HFFc6 (cell line): Measurements from ENCODE around the gene HOXB6. TPM values are rescaled to one million over a fixed set of nuclear protein-coding genes. Genes with fewer than 3 reads are reported as not detected.

ENCODE experiments used
- DNase-seq: peaks from one replicate; pipeline ENCODE4 v3.0.0-alpha.2; 2018
- H3K27ac Mint-ChIP-seq: 2 replicates; pipeline ENCODE4 v1.8.0; 2020; ENCODE audit warnings: mild to moderate bottlenecking, mixed read lengths
- H3K27me3 Mint-ChIP-seq: 2 replicates; pipeline ENCODE4 v1.8.0; 2021; ENCODE audit warnings: mild to moderate bottlenecking, moderate library complexity, mixed read lengths; ENCODE audit not compliant: insufficient read depth
- H3K36me3 Mint-ChIP-seq: 2 replicates; pipeline ENCODE4 v1.8.0; 2021; ENCODE audit warnings: low read depth, mixed read lengths
- H3K4me1 Mint-ChIP-seq: 2 replicates; pipeline ENCODE4 v1.8.0; 2020; ENCODE audit warnings: low read depth, mixed read lengths
- H3K4me3 Mint-ChIP-seq: 2 replicates; pipeline ENCODE4 v1.8.0; 2020; ENCODE audit warnings: mild to moderate bottlenecking, moderate library complexity, mixed read lengths
- H3K9me3 Mint-ChIP-seq: 2 replicates; pipeline ENCODE4 v1.8.0; 2020; ENCODE audit warnings: mild to moderate bottlenecking, mixed read lengths
- total RNA-seq, 6 experiments: library from RNA; stranded (reverse); fragmentation: NEBNext Ultra II Directional; extraction: Animal tissue kit (Norgen Biotek cat#: 25700); gene quantifications; 2 replicates in 1 of 6; 3 replicates in 5 of 6; pipeline ENCODE4 v1.2.3, GENCODE V29; 2021
- TF ChIP-seq, protein P1 (sequence below): fragments of 200-600 bp; sonication (generic); IDR thresholded peaks from 2 replicates; pipeline ENCODE4 v1.5.0; 2021; ENCODE audit warnings: antibody characterized with exemption, mild to moderate bottlenecking

Gene HOXB6
- total RNA-seq, 6 experiments from 2014 or later: not detected

DNA sequence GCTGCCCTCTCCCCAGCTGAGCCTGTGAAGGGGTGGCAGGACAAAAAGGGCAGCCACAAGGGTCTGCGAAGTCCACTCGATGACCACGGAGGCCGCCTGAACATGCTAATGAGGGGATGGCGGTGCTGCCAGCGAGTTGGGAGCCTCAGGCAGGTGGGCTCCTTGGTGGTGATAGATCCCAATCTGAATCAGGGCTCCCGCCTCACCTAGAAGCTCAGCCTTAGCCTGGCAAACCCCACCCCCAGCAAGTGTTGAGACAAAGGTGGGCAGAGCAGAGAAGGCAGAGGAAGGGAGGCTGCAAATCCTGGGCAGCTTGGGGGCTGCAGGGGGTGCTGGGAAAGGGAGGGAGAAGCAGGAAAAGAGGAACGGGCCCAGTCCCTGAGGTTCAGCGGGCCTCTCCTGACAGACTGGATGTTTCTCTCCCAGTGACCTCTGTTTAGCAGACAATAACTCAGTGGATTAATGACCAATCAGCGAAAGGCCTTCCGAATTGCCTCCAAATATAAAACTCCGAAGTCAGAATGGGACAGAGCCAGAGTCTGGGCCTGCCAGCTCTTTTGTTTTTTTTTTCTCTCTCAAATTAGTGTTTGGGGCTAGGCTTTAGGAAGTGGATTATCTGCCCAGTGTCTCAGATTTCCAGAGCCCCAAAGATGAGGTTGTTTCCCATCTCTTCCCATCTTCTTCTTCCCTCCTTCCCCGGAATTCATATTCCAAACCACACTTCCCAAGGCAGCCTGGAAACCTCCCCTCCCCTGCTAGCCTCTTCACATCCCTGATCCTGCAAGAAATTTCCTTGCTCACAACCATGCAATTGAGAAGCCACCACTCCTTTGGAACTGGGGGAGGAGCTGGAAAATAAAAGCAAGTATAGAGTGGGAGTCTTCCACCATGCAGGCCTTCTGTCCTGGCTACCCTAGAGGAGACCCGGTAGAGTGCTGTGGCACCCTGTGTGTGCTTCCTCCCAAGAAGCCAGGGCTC, 44.7 kb downstream of the HOXB6 start:
- TF ChIP-seq, protein P1, sequence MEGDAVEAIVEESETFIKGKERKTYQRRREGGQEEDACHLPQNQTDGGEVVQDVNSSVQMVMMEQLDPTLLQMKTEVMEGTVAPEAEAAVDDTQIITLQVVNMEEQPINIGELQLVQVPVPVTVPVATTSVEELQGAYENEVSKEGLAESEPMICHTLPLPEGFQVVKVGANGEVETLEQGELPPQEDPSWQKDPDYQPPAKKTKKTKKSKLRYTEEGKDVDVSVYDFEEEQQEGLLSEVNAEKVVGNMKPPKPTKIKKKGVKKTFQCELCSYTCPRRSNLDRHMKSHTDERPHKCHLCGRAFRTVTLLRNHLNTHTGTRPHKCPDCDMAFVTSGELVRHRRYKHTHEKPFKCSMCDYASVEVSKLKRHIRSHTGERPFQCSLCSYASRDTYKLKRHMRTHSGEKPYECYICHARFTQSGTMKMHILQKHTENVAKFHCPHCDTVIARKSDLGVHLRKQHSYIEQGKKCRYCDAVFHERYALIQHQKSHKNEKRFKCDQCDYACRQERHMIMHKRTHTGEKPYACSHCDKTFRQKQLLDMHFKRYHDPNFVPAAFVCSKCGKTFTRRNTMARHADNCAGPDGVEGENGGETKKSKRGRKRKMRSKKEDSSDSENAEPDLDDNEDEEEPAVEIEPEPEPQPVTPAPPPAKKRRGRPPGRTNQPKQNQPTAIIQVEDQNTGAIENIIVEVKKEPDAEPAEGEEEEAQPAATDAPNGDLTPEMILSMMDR: 0 out of 2 replicates have a peak, but pooled peaks have one; percentile 10
- no peaks in the 10 kb centered on the region for H3K4me1 Mint-ChIP-seq
- DNase-seq: no peak
- no peak overlapping the region for H3K27ac Mint-ChIP-seq
- no peak overlapping the region for H3K4me3 Mint-ChIP-seq
- no peaks in the 10 kb centered on the region for H3K36me3 Mint-ChIP-seq
- H3K9me3 Mint-ChIP-seq: no peaks in the 10 kb centered on the region
- peaks cover 80% of the 10 kb centered on the region for H3K27me3 Mint-ChIP-seq

DNA sequence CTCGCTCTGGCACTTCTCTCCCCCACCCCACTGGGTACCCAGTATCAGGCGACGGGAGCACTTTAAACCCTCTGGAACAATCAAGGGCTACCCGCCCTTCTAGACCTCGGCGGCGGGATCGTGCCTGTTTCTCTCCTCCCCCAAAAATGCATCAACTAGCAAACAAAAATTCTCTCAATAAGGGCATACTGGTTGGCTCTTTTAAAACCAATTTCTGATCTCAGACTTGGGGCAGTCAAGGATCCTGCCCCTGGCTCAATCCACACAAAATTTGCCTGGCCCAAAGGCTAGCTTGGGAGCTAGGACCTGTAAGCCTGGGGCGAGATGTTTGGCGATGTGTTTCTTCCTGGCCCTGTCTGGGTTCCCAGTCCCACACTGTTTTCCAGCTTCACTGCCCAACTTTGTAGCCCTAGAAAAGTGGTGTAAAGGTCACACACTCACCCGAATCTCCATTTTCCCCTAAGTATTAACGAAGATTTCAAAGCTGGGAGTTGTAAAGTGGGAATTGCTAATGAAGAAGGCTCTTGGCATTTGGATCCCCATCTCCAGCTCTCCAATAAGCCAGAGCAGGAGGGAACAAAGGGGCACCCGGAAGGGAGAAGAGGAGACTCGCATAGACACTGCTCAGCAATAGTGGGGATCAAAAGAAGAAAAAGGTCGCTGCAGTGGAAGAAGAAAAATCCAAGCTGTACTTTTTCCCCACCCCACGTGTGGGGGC, 45.5 kb downstream of the HOXB6 start:
- H3K27ac Mint-ChIP-seq: no peak overlapping the region
- DNase-seq: no peak
- H3K4me3 Mint-ChIP-seq: no peak overlapping the region
- no peaks in the 10 kb centered on the region for H3K4me1 Mint-ChIP-seq
- H3K9me3 Mint-ChIP-seq: no peaks in the 10 kb centered on the region
- TF ChIP-seq, protein P1: no peak
- H3K27me3 Mint-ChIP-seq: peaks cover 84% of the 10 kb centered on the region
- H3K36me3 Mint-ChIP-seq: no peaks in the 10 kb centered on the region

DNA sequence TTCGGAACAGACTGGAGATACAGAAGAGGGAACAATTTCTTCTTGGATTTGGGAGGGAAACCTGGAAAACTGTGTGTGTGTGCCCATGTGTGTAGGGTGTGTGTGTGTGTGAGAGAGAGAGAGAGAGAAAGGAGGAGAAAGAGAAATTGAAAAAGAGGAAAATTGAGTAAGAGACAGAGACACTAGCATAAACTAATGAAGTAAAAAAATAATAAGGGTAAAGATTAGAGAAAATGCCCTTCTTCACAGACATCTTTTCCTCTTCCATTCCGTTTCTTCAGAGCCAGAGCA, 46.0 kb downstream of the HOXB6 start:
- Mint-ChIP-seq H3K36me3 (no peaks in the 10 kb centered on the region), H3K4me3 (no peak overlapping the region), H3K27me3 (peaks cover 87% of the 10 kb centered on the region), H3K9me3 (no peaks in the 10 kb centered on the region), H3K27ac (no peak overlapping the region), H3K4me1 (no peaks in the 10 kb centered on the region)
- TF ChIP-seq, protein P1: no peak
- DNase-seq: no peak

DNA sequence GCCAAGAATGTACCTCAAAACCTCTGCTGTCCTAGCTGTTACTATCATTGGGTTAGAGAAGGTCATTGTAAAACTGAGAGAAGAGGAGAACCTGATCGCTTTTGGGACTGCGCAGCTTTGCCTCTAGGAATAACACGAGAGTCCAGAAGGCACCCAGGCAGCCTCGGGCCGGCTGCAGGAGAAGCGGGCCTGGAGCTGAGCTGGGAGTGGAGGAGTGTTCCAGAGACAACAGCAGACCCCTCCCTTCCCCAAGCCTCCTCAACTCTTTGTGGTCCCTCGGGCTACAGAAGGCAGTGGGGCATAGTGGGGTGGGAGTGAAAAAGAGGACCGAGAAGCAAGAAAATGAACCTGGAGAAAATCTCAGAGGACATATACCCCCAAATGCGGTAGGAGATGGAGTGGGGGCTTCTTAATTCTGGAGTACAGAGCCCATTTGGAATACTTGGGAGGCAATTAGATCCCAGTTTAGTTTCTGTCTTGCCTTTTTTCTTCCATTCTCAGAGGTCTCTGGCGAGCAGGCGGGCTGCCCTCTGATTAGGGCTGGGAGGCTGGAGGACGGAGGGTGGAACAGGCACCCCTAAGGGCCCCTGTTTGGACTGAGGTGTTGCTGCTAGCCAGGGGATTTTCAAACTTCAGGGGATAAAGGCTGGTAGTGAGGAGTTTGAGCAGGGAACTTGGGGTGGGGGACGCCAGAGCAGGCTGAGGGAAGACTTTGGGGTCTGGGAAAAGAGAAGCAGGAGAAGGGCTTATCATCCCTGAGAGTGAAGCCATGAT, 46.5 kb downstream of the HOXB6 start:
- Mint-ChIP-seq H3K27ac (no peak overlapping the region), H3K9me3 (no peaks in the 10 kb centered on the region), H3K4me1 (no peaks in the 10 kb centered on the region), H3K27me3 (peaks cover 87% of the 10 kb centered on the region), H3K4me3 (no peak overlapping the region), H3K36me3 (no peaks in the 10 kb centered on the region)
- TF ChIP-seq, protein P1: no peak
- DNase-seq: no peak

DNA sequence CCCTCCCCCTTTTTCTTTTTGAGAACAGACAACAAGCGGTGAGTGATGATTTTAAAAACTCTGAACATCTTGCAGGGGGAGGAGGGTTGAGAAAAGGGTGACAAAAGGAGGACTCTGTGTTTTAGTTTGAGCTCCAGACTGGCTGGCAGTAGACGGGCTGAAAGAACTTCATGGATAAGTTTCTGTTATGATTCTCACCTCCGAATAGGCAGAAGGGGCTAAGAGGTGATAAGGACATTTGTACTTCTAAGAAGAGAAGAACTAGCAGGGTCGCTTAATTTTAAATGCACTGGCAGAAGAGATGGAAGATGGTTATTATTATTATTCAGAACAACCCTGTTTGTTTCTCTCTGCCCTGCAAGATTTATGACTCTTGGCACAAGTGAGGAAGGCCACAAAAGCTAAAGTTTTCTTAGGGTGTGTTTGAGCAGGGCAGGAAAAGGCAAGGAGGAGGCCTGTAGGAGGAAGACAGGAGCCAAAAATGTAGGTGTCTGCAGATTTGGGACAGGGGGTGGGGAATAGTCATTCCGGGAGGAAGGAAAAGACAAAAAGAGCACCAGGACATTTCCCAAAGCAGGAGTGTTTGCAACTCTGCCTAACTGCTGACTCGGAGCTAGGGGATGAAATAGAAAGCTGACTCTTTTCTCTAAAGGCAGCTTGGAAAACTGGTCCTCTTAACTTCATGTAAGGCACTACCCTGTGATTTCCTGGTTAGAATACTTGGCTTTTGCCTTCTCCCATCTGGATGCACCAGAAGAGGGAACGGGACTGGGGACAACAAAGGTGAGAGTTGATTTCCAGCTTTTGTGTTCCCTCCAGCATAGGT, 48.0 kb downstream of the HOXB6 start:
- no peaks in the 10 kb centered on the region for H3K9me3 Mint-ChIP-seq
- H3K27ac Mint-ChIP-seq: no peak overlapping the region
- peaks cover 86% of the 10 kb centered on the region for H3K27me3 Mint-ChIP-seq
- no peak for DNase-seq
- TF ChIP-seq, protein P1: no peak
- no peaks in the 10 kb centered on the region for H3K4me1 Mint-ChIP-seq
- H3K36me3 Mint-ChIP-seq: no peaks in the 10 kb centered on the region
- H3K4me3 Mint-ChIP-seq: no peak overlapping the region
